CD14-positive monocyte (primary cell): ENCODE data around the gene CBFB. TPM values are rescaled to one million over a fixed set of nuclear protein-coding genes. Genes with fewer than 3 reads are reported as not detected.
A peak's percentile ranks its signal among the peaks of the same experiment; 100 is the strongest.
"Not testable (repeated sequence)": the region's sequence is repeated elsewhere in the genome, so short reads cannot be mapped to it uniquely, and the experiment has no call there.

ENCODE experiments used
- DNase-seq, 3 donors: peaks; one replicate each; pipeline ENCODE4 v3.0.0-alpha.2; 2011 to 2022
- H2AFZ ChIP-seq: 2 replicates; pipeline ENCODE4 v1.6.0; 2012; ENCODE audit warnings: mild to moderate bottlenecking, low read depth, low read length, inconsistent platforms; ENCODE audit not compliant: insufficient read depth, poor library complexity, severe bottlenecking
- H3K27ac ChIP-seq, 2 donors: 1 replicate in 1 of 2; 2 replicates in 1 of 2; pipeline ENCODE4 v1.5.1; 2012 to 2013; ENCODE audit warnings: low read length in 2 of 2, control low read depth in 1 of 2, inconsistent platforms in 1 of 2, low read depth in 1 of 2, mild to moderate bottlenecking in 1 of 2
- H3K27me3 ChIP-seq, 2 donors: one replicate each; pipeline versions ENCODE4 v1.6.0 to v1.6.1; 2011 to 2013; ENCODE audit warnings: low read length in 2 of 2; ENCODE audit not compliant: control insufficient read depth in 2 of 2, insufficient read depth in 2 of 2
- H3K36me3 ChIP-seq, 2 donors: replicated peaks in 1 of 2; 1 replicate in 1 of 2; 2 replicates in 1 of 2; pipeline versions ENCODE4 v1.5.1 to v1.6.1; 2012 to 2013; ENCODE audit warnings: low read length in 2 of 2, control low read depth in 1 of 2, inconsistent platforms in 1 of 2, mild to moderate bottlenecking in 1 of 2; ENCODE audit not compliant: insufficient read depth in 2 of 2, control insufficient read depth in 1 of 2
- H3K4me1 ChIP-seq, 2 donors: 1 replicate in 1 of 2; 2 replicates in 1 of 2; pipeline versions ENCODE4 v1.5.1 to v1.6.1; 2012 to 2013; ENCODE audit warnings: low read length in 2 of 2, control low read depth in 1 of 2, inconsistent platforms in 1 of 2, mild to moderate bottlenecking in 1 of 2, moderate library complexity in 1 of 2; ENCODE audit not compliant: insufficient read depth in 2 of 2, control insufficient read depth in 1 of 2
- H3K4me2 ChIP-seq: replicated peaks from 2 replicates; pipeline ENCODE3; 2012; ENCODE audit warnings: low read length, moderate library complexity, mild to moderate bottlenecking; ENCODE audit not compliant: poor library complexity, severe bottlenecking; ENCODE audit errors: extremely low read depth
- H3K4me3 ChIP-seq, 3 experiments: fragments of 200-600 bp in 1 of 3; sonication (generic) in 1 of 3; replicated peaks in 1 of 3; 1 replicate in 2 of 3; 2 replicates in 1 of 3; pipeline ENCODE4 v1.5.1; 2011 to 2013; ENCODE audit warnings: low read length in 3 of 3, mild to moderate bottlenecking in 3 of 3, control low read depth in 2 of 3, low read depth in 2 of 3, inconsistent platforms in 1 of 3, moderate library complexity in 1 of 3
- H3K79me2 ChIP-seq: 2 replicates; pipeline ENCODE4 v1.6.0; 2012; ENCODE audit warnings: mild to moderate bottlenecking, control low read depth, inconsistent platforms, low read length, moderate library complexity; ENCODE audit not compliant: insufficient read depth
- H3K9ac ChIP-seq: 2 replicates; pipeline ENCODE4 v1.6.0; 2017; ENCODE audit warnings: low read length, mild to moderate bottlenecking; ENCODE audit not compliant: insufficient read depth, poor library complexity, severe bottlenecking
- H3K9me3 ChIP-seq, 2 donors: replicated peaks in 1 of 2; 1 replicate in 1 of 2; 2 replicates in 1 of 2; pipeline versions ENCODE4 v1.5.1 to v1.6.1; 2012 to 2013; ENCODE audit warnings: low read length in 2 of 2, control low read depth in 1 of 2; ENCODE audit not compliant: control insufficient read depth in 1 of 2, insufficient read depth in 1 of 2
- H4K20me1 ChIP-seq: 2 replicates; pipeline ENCODE4 v1.6.0; 2012; ENCODE audit warnings: mild to moderate bottlenecking, low read length, control low read depth, moderate library complexity; ENCODE audit not compliant: insufficient read depth
- H3K27ac Mint-ChIP-seq, 7 donors: one replicate each; pipeline ENCODE4 v1.8.0; 2020; ENCODE audit warnings: mild to moderate bottlenecking in 7 of 7, mixed read lengths in 7 of 7, moderate library complexity in 6 of 7, inconsistent platforms in 2 of 7
- H3K27me3 Mint-ChIP-seq, 3 donors: one replicate each; pipeline ENCODE4 v1.8.0; 2021 to 2022; ENCODE audit warnings: low read depth in 3 of 3, mild to moderate bottlenecking in 3 of 3, mixed read lengths in 3 of 3, moderate library complexity in 3 of 3, inconsistent platforms in 1 of 3
- H3K36me3 Mint-ChIP-seq, 2 donors: one replicate each; pipeline ENCODE4 v1.8.0; 2020; ENCODE audit warnings: mixed read lengths in 2 of 2, inconsistent platforms in 1 of 2, mild to moderate bottlenecking in 1 of 2
- H3K4me1 Mint-ChIP-seq: one replicate; pipeline ENCODE4 v1.8.0; 2020; ENCODE audit warnings: mild to moderate bottlenecking, mixed read lengths
- H3K4me3 Mint-ChIP-seq, 2 donors: one replicate each; pipeline ENCODE4 v1.8.0; 2020; ENCODE audit warnings: mild to moderate bottlenecking in 2 of 2, mixed read lengths in 2 of 2, moderate library complexity in 1 of 2
- H3K9me3 Mint-ChIP-seq, 7 donors: one replicate each; pipeline ENCODE4 v1.8.0; 2020 to 2022; ENCODE audit warnings: mixed read lengths in 7 of 7, mild to moderate bottlenecking in 6 of 7, moderate library complexity in 6 of 7, inconsistent platforms in 2 of 7
- WGBS: methylation state at CpG from one replicate; pipeline ENCODE4 v1.1.5; 2013; ENCODE audit warnings: missing lambda C conversion rate; ENCODE audit not compliant: insufficient coverage; 5-methylcytosine and 5-hydroxymethylcytosine counted together
- intact Hi-C, 2 donors: fragments of 100-400 bp; cut with micrococcal nuclease; formaldehyde crosslinking; loops; one replicate each; pipeline versions ENCODE4 v1.15.0 to v1.15.1; 2023
- polyA plus RNA-seq, 3 donors: library from polyadenylated mRNA; depleted of rRNA in 1 of 3; unstranded in 2 of 3; stranded (reverse) in 1 of 3; fragments of 300-500 nt in 2 of 3; fragments of >200 nt in 1 of 3; fragmentation: Illumina TruSeq in 2 of 3; gene quantifications; 1 replicate in 2 of 3; 2 replicates in 1 of 3; pipeline ENCODE4 v1.2.3, GENCODE V29; 2012 to 2021
- TF ChIP-seq, protein P1 (sequence below): fragments of 200-600 bp; IDR thresholded peaks from one replicate; pipeline ENCODE4 v1.8.0; 2022; ENCODE audit warnings: antibody characterized with exemption, mild to moderate bottlenecking

The CBFB gene
- polyA plus RNA-seq, 3 donors: 28.3 to 45.4 (median 29.5) TPM

DNA sequence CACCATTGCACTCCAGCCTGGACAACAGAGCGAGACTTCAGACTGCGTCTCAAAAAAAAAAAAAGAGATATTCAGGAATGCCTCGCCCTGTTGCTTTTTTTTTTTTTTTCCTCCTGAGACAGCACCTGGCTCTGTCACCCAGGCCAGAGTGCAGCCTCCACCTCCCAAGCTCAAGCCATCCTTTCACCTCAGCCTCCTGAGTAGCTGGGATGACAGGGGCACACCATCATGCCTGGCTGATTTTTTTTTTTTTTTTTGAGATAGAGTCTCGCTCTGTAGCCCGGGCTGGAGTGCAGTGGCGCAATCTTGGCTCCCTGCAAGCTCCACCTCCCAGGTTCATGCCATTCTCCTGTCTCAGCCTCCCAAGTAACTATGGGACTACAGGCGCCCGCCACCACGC, 88.8 kb downstream of the CBFB start:
- H3K79me2 ChIP-seq: peaks cover 85% of the 10 kb centered on the region
- H3K27me3 ChIP-seq: no peaks in the 10 kb centered on the region
- Mint-ChIP-seq H3K36me3 (peaks cover 52 to 66% of the 10 kb centered on the region in 2 donors), H3K27ac (peak overlapping the region; percentile 90 to 97 (median 96)), H3K4me1 (peaks cover 45% of the 10 kb centered on the region), H3K9me3 (peaks cover 0 to 2% (median 0%) of the 10 kb centered on the region in 7 donors), H3K4me3 (no peak overlapping the region), H3K27me3 (no peaks in the 10 kb centered on the region)
- H3K4me2 ChIP-seq: peak overlapping the region; percentile 55
- H3K4me3 ChIP-seq: no peak overlapping the region
- peaks cover 95% of the 10 kb centered on the region for H4K20me1 ChIP-seq
- H3K27ac ChIP-seq: peak overlapping the region; percentile 66 to 96
- H3K9ac ChIP-seq: no peak overlapping the region
- TF ChIP-seq, protein P1, sequence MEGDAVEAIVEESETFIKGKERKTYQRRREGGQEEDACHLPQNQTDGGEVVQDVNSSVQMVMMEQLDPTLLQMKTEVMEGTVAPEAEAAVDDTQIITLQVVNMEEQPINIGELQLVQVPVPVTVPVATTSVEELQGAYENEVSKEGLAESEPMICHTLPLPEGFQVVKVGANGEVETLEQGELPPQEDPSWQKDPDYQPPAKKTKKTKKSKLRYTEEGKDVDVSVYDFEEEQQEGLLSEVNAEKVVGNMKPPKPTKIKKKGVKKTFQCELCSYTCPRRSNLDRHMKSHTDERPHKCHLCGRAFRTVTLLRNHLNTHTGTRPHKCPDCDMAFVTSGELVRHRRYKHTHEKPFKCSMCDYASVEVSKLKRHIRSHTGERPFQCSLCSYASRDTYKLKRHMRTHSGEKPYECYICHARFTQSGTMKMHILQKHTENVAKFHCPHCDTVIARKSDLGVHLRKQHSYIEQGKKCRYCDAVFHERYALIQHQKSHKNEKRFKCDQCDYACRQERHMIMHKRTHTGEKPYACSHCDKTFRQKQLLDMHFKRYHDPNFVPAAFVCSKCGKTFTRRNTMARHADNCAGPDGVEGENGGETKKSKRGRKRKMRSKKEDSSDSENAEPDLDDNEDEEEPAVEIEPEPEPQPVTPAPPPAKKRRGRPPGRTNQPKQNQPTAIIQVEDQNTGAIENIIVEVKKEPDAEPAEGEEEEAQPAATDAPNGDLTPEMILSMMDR: no peak
- WGBS: 100% methylated on average over 1 of the region's 9 CpGs
- H3K36me3 ChIP-seq: peaks cover 32 to 55% of the 10 kb centered on the region in 2 donors
- H3K4me1 ChIP-seq: peaks cover 43 to 46% of the 10 kb centered on the region in 2 donors
- intact Hi-C loops: loop anchor here in 1 of 2 donors (5.0 kb wide), 1 partner anchor 90 kb away; the partner anchor contains the start of gene CBFB
- H2AFZ ChIP-seq: no peak overlapping the region
- H3K9me3 ChIP-seq: no peaks in the 10 kb centered on the region
- DNase-seq: no peak

DNA sequence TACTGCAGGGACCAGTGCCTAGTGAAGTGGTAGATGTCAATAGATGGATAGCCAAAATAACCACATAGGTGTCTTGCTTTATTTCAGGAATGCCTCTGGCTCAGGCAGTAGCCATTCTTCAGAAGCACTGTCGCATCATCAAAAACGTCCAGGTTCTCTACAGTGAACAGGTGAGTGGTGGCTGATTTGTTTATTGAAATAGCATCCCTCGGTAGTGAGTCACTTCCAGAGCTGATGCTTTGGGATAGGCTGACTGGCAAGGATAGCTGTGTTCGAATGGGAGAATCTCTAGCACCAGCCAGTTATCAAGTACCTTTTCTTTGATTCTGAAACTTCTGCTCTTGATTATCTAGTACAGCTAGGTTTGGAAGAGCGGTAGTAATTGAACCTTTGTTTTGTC, 91.1 kb downstream of the CBFB start:
- 96% methylated on average over 4 of the region's 5 CpGs for WGBS
- peaks cover 0 to 2% (median 0%) of the 10 kb centered on the region in 3 donors for H3K27me3 Mint-ChIP-seq
- peaks cover 56 to 70% of the 10 kb centered on the region in 2 donors for H3K36me3 Mint-ChIP-seq
- TF ChIP-seq, protein P1: no peak
- H2AFZ ChIP-seq: no peak overlapping the region
- intact Hi-C loops: no loop called here
- peaks cover 54 to 66% of the 10 kb centered on the region in 2 donors for H3K36me3 ChIP-seq
- H3K9ac ChIP-seq: no peak overlapping the region
- peaks cover 29 to 30% of the 10 kb centered on the region in 2 donors for H3K4me1 ChIP-seq
- peaks cover 74% of the 10 kb centered on the region for H3K79me2 ChIP-seq
- no peaks in the 10 kb centered on the region for H3K27me3 ChIP-seq
- H4K20me1 ChIP-seq: peaks cover 98% of the 10 kb centered on the region
- no peak overlapping the region for H3K4me3 ChIP-seq
- peak overlapping the region in 1 of 7 donors; percentile 32 for H3K27ac Mint-ChIP-seq
- no peak overlapping the region for H3K4me2 ChIP-seq
- DNase-seq: no peak
- H3K27ac ChIP-seq: no peak overlapping the region
- no peaks in the 10 kb centered on the region for H3K9me3 ChIP-seq
- H3K4me3 Mint-ChIP-seq: no peak overlapping the region
- H3K4me1 Mint-ChIP-seq: peaks cover 29% of the 10 kb centered on the region
- peaks cover 0 to 2% (median 0%) of the 10 kb centered on the region in 7 donors for H3K9me3 Mint-ChIP-seq

DNA sequence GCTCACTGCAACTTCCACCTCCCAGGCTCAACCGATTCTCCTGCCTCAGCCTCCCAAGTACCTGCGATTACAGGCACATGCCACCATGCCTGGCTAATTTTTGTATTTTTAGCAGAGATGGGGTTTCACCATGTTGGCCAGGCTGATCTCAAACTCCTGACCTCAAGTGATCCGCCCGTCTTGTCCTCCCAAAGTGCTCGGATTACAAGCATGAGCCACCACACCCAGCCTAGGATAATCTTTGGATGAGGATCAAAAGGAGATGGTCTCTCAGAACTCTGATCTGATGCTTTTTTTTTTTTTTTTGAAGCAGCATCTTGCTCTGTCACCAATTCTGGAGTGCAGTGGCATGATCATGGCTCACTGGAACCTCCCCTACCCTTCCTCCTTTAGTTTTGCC, 93.8 kb downstream of the CBFB start:
- H3K4me3 ChIP-seq, H3K9me3 ChIP-seq, H3K27me3 ChIP-seq, H3K9me3 Mint-ChIP-seq, H2AFZ ChIP-seq, H3K27me3 Mint-ChIP-seq, H3K4me2 ChIP-seq, H3K9ac ChIP-seq, DNase-seq, H3K4me1 Mint-ChIP-seq, H3K27ac ChIP-seq, H3K4me3 Mint-ChIP-seq, intact Hi-C loops, H3K27ac Mint-ChIP-seq, H3K4me1 ChIP-seq: not testable (repeated sequence)
- Histone ChIP-seq H3K79me2 (peaks cover 52% of the 10 kb centered on the region), H3K36me3 (peaks cover 78 to 90% of the 10 kb centered on the region in 2 donors), H4K20me1 (peaks cover 98% of the 10 kb centered on the region)
- 100% methylated on average over 2 of the region's 5 CpGs for WGBS
- peaks cover 69 to 92% of the 10 kb centered on the region in 2 donors for H3K36me3 Mint-ChIP-seq
